ENCODE measurements around the gene TNFSF10.

DNA sequence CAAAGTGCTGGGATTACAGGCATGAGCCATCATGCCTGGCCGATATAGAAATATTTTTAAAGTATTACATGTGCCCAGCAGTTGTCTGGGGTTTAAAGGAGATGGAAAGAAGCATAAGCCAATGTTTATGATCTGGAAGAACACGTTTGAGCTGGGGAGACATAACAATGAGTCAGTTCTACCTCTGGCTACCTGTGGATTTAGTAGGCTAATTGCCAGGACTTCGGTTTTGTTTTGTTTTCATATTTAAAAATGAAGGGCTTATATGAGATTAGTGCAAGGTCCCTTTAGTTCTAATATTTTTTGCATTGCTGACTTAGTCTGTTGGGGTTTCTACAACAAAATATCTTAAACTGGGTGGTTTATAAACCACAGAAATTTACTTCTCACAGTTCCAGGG, 22.9 kb upstream of the TNFSF10 start:
- TF ChIP-seq, protein P1, sequence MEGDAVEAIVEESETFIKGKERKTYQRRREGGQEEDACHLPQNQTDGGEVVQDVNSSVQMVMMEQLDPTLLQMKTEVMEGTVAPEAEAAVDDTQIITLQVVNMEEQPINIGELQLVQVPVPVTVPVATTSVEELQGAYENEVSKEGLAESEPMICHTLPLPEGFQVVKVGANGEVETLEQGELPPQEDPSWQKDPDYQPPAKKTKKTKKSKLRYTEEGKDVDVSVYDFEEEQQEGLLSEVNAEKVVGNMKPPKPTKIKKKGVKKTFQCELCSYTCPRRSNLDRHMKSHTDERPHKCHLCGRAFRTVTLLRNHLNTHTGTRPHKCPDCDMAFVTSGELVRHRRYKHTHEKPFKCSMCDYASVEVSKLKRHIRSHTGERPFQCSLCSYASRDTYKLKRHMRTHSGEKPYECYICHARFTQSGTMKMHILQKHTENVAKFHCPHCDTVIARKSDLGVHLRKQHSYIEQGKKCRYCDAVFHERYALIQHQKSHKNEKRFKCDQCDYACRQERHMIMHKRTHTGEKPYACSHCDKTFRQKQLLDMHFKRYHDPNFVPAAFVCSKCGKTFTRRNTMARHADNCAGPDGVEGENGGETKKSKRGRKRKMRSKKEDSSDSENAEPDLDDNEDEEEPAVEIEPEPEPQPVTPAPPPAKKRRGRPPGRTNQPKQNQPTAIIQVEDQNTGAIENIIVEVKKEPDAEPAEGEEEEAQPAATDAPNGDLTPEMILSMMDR (IDR thresholded peaks at IDR 0.05), result no peak
- TF ChIP-seq POLR2A (IDR thresholded peaks at IDR 0.05), result no peak
